GM23248 (cell line): Measurements from ENCODE around the gene TTLL8. TPM values are rescaled to one million over a fixed set of nuclear protein-coding genes. Genes with fewer than 3 reads are reported as not detected.
A peak's percentile ranks its signal among the peaks of the same experiment; 100 is the strongest.

Experiments used
- DNase-seq: peaks from one replicate; pipeline ENCODE4 v3.0.0-alpha.2; 2015
- H2AFZ ChIP-seq: fragments of 200-600 bp; sonication (generic); 2 replicates; pipeline ENCODE4 v1.6.1; 2016; ENCODE audit warnings: antibody characterized with exemption
- H3F3A ChIP-seq: fragments of 200-600 bp; sonication (generic); 2 replicates; pipeline ENCODE4 v1.6.1; 2016; ENCODE audit warnings: mild to moderate bottlenecking, antibody characterized with exemption, mixed run types; ENCODE audit not compliant: insufficient read depth
- H3K27ac ChIP-seq: fragments of 200-600 bp; sonication (generic); 2 replicates; pipeline ENCODE4 v1.5.1; 2016; ENCODE audit warnings: mild to moderate bottlenecking
- H3K27me3 ChIP-seq: fragments of 200-600 bp; sonication (generic); replicated peaks from 2 replicates; pipeline ENCODE4 v1.6.1; 2016; ENCODE audit warnings: mild to moderate bottlenecking; ENCODE audit not compliant: insufficient read depth
- H3K36me3 ChIP-seq: fragments of 200-600 bp; sonication (generic); 2 replicates; pipeline ENCODE4 v1.6.1; 2016; ENCODE audit warnings: low read depth, mild to moderate bottlenecking
- H3K4me1 ChIP-seq: fragments of 200-600 bp; sonication (generic); 2 replicates; pipeline ENCODE4 v1.6.1; 2016; ENCODE audit warnings: mild to moderate bottlenecking; ENCODE audit not compliant: insufficient read depth
- H3K4me2 ChIP-seq: fragments of 200-600 bp; sonication (generic); one replicate; pipeline ENCODE4 v1.6.1; 2016; ENCODE audit warnings: mild to moderate bottlenecking; ENCODE audit not compliant: unreplicated experiment
- H3K4me3 ChIP-seq: fragments of 200-600 bp; sonication (generic); 2 replicates; pipeline ENCODE4 v1.5.1; 2016; ENCODE audit warnings: mild to moderate bottlenecking
- H3K79me2 ChIP-seq: fragments of 200-600 bp; sonication (generic); 2 replicates; pipeline ENCODE4 v1.6.1; 2016; ENCODE audit warnings: mild to moderate bottlenecking; ENCODE audit not compliant: insufficient read depth
- H3K9ac ChIP-seq: fragments of 200-600 bp; sonication (generic); 2 replicates; pipeline ENCODE4 v1.6.1; 2016; ENCODE audit warnings: mild to moderate bottlenecking
- H3K9me2 ChIP-seq: fragments of 200-600 bp; sonication (generic); 2 replicates; pipeline ENCODE4 v1.6.1; 2016; ENCODE audit warnings: mixed run types, mild to moderate bottlenecking, moderate library complexity; ENCODE audit not compliant: insufficient read depth
- H3K9me3 ChIP-seq: fragments of 200-600 bp; sonication (generic); one replicate; pipeline ENCODE4 v1.6.1; 2017; ENCODE audit warnings: low read depth
- H4K20me1 ChIP-seq: fragments of 200-600 bp; sonication (generic); 2 replicates; pipeline ENCODE4 v1.6.0; 2016; ENCODE audit not compliant: insufficient read depth
- EZH2 ChIP-seq: fragments of 200-600 bp; sonication (generic); IDR thresholded peaks from 2 replicates; pipeline ENCODE4 v1.6.1; 2018; ENCODE audit warnings: antibody characterized with exemption, mild to moderate bottlenecking; ENCODE audit not compliant: insufficient read depth, poor library complexity, severe bottlenecking
- EZH2phosphoT487 ChIP-seq: fragments of 200-600 bp; sonication (generic); IDR thresholded peaks from 2 replicates; pipeline ENCODE4 v1.6.1; 2018; ENCODE audit warnings: antibody characterized with exemption, moderate library complexity, mild to moderate bottlenecking, low read depth; ENCODE audit not compliant: insufficient read depth
- WGBS, 2 experiments: methylation state at CpG; one replicate each; pipeline ENCODE4 v1.1.6; 2015 to 2017; ENCODE audit warnings: low lambda C conversion rate in 2 of 2, low coverage in 1 of 2; ENCODE audit errors: missing lambda C conversion rate in 2 of 2; 5-methylcytosine and 5-hydroxymethylcytosine counted together
- in situ Hi-C: fragments of 300-500 bp; cut with MboI; formaldehyde crosslinking; loops from 2 replicates; pipeline ENCODE4 v1.15.0; 2020
- polyA plus RNA-seq: library from polyadenylated mRNA; unstranded; fragments of >200 nt; fragmentation: Nextera tagmentation; extraction: Ambion mirVana; gene quantifications from 2 replicates; pipeline ENCODE4 v1.2.1, GENCODE V29; 2016
- total RNA-seq: library from RNA; depleted of rRNA; stranded (reverse); fragments of >200 nt; shearing (Covaris generic); gene quantifications from 2 replicates; pipeline ENCODE4 v1.2.3, GENCODE V29; 2014

The TTLL8 gene
- total and polyA plus RNA-seq, 2 experiments from 2014 or later = not detected

DNA sequence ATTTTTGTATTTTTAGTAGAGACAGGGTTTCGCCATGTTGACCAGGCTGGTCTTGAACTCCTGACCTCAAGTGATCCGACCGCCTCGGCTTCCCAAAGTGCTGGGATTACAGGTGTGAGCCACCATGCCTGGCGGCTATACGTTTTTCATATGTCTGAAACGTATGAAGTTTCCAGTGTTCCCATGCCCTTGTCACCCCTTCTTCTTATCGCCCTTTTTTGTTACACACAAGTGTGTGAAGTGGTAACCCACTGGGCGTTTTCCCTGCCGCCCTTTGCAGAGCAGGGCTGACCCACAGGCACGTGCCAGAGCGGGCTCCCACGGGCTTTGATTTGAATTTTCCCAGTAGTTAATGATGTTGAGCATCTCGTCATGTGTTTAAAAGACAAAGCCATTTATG is 80.5 kb downstream of the TTLL8 start:
- no peak overlapping the region for H2AFZ ChIP-seq
- no peaks in the 10 kb centered on the region for H3K36me3 ChIP-seq
- no peaks in the 10 kb centered on the region for H3K79me2 ChIP-seq
- no peak overlapping the region for H3K27ac ChIP-seq
- H3K4me2 ChIP-seq = no peak overlapping the region
- H3K9me2 ChIP-seq = no peaks in the 10 kb centered on the region
- no peaks in the 10 kb centered on the region for H4K20me1 ChIP-seq
- in situ Hi-C loops = no loop called here
- H3K27me3 ChIP-seq = 0 out of 2 replicates have a peak, but pooled peaks cover under 1% of the 10 kb centered on the region
- H3F3A ChIP-seq = peaks cover 16% of the 10 kb centered on the region
- DNase-seq = no peak
- H3K4me3 ChIP-seq = no peak overlapping the region
- no peaks in the 10 kb centered on the region for H3K9me3 ChIP-seq
- no peak overlapping the region for H3K9ac ChIP-seq
- no peaks in the 10 kb centered on the region for H3K4me1 ChIP-seq
- WGBS, 2 experiments = 61 to 70% methylated on average over 12 to 14 of the region's 14 CpGs
- TF ChIP-seq EZH2phosphoT487 = no peak
- no peak for TF ChIP-seq EZH2

DNA sequence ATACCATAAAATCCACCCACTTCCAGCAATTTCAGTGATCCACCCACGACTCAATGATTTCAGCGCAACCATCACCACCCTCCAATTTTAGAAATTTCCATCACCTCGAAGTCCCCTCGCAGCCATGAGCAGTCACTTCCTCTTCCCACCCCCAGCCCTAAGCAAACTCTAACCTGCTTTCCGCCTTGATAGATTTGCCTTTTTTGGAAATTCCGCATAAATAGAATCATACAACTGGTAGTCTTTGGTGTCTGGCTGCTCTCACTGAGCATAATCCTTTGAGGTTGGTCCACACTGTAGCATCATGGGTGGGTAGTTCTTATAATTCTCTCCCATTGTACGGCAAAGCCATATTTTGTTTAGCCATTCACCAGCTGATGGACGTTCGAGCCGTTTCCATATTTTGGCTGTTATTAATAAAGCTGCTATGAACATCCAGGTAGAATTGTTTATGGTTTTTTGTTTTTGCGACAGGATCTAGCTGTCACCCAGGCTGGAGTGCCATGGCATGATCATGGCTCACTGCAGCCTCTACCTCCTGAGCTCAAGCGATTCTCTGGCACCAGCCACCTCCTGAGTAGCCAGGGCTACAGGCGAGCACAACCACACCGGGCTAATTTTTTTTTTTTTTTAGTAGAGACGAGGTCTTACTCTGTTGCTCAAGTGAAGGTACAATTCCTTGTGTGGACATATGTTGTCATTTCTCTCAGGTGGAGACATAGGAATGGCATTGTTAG is 81.5 kb downstream of the TTLL8 start:
- TF ChIP-seq EZH2phosphoT487 (no peak), EZH2 (no peak)
- Histone ChIP-seq H3K4me1 (no peaks in the 10 kb centered on the region), H3K9me3 (no peaks in the 10 kb centered on the region)

DNA sequence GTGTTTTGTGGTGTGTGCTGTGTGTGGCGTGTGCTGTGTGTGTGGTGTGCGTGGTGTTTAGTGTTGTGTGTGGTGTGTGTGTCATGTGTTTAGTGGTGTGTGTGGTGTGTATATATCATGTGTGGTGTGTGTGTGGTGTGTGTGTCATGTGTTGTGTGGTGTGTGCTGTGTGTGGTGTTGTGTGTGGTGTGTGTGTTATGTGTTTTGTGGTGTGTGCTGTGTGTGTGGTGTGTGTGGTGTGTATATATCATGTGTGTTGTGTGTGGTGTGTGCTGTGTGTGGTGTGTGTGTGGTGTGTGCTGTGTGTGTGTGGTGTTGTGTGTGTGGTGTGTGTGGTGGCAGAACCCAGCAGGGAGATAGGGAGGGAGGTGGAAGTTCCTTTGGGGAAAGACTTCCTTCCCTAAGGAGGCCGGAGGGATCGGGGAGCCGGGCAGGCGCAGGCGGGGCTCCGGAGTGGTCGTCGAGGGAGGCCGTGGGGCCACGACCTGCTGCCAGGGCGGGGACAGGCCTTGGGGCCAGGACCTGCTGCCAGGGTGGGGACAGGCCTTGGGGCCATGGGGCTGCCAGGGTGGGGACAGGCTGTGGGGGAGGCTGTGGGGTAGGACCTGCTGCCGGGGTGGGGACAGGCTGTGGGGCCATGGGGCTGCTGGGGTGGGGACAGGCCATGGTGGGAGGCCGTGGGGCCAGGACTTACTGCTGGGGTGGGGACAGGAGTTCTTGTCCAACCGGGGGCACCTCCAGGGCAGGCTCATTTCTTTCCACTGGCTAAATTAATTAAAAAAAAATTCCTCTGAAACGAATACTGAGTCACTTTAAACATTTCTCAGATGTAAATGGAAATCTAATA is 82.3 kb downstream of the TTLL8 start:
- H3F3A ChIP-seq = peaks cover 16% of the 10 kb centered on the region
- H3K79me2 ChIP-seq = no peaks in the 10 kb centered on the region
- WGBS, 2 experiments = 9 to 14% methylated on average over 13 to 17 of the region's 17 CpGs
- no peaks in the 10 kb centered on the region for H3K36me3 ChIP-seq
- no peak overlapping the region for H3K4me3 ChIP-seq
- no peak overlapping the region for H2AFZ ChIP-seq
- no peaks in the 10 kb centered on the region for H3K4me1 ChIP-seq
- H3K4me2 ChIP-seq = no peak overlapping the region
- no peaks in the 10 kb centered on the region for H3K9me3 ChIP-seq
- H3K27ac ChIP-seq = no peak overlapping the region
- H3K9ac ChIP-seq = no peak overlapping the region
- DNase-seq = peak; percentile 28
- in situ Hi-C loops = no loop called here
- H4K20me1 ChIP-seq = no peaks in the 10 kb centered on the region
- no peaks in the 10 kb centered on the region for H3K27me3 ChIP-seq
- TF ChIP-seq EZH2 (no peak), EZH2phosphoT487 (no peak)
- no peaks in the 10 kb centered on the region for H3K9me2 ChIP-seq

More for the DNA sequence above, 81.5 kb downstream of the TTLL8 start:
- no peaks in the 10 kb centered on the region for H3K36me3 ChIP-seq
- H3K27ac ChIP-seq = no peak overlapping the region
- DNase-seq = no peak
- H3K79me2 ChIP-seq = no peaks in the 10 kb centered on the region
- no peak overlapping the region for H2AFZ ChIP-seq
- in situ Hi-C loops = no loop called here
- H3F3A ChIP-seq = peaks cover 16% of the 10 kb centered on the region
- H3K27me3 ChIP-seq = no peaks in the 10 kb centered on the region
- no peak overlapping the region for H3K9ac ChIP-seq
- H3K9me2 ChIP-seq = no peaks in the 10 kb centered on the region
- H3K4me3 ChIP-seq = no peak overlapping the region
- WGBS, 2 experiments = 51 to 56% methylated on average over 15 of the region's 15 CpGs
- H3K4me2 ChIP-seq = no peak overlapping the region
- H4K20me1 ChIP-seq = no peaks in the 10 kb centered on the region

DNA sequence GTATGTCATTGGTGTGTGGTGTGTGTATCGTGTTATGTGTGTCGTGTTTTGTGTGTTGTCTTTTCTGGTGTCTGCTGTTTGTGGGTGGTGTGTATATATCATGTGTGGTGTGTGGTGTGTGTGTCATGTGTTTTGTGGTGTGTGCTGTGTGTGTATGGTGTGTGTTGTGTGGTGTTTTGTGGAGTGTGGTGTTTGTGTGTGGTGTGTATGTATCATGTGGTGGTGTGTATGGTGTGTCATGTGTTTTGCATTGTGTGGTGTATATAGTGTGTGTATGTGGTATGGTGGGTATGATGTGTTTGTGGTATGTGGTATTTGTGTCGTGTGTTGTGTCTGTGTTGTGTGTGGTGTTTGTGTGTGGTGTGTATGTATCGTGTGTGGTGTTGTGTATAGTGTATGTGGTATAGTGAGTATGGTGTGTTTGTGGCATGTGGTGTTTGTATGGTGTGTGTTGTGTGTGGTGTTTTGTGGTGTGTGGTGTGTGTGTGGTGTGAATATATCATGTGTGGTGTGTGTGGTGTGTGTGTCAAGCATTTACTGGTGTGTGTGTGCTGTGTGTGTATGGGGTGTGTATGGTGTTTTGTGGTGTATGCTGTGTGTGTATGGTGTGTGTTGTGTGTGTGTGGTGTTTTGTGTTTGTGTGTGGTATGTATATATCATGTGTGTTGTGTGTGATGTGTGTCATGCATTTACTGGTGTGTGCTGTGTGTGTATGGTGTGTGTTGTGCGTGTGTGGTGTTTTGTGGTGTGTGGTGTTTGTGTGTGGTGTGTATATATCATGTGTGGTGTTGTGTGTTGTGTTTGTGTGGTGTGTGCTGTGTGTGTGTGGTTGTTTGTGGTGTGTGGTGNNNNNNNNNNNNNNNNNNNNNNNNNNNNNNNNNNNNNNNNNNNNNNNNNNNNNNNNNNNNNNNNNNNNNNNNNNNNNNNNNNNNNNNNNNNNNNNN is 84.8 kb downstream of the TTLL8 start:
- Histone ChIP-seq H2AFZ (no peak overlapping the region), H3K27me3 (no peaks in the 10 kb centered on the region), H3K79me2 (no peaks in the 10 kb centered on the region), H3K9me2 (no peaks in the 10 kb centered on the region), H4K20me1 (no peaks in the 10 kb centered on the region), H3K9me3 (no peaks in the 10 kb centered on the region), H3K27ac (no peak overlapping the region), H3K4me2 (no peak overlapping the region), H3K4me1 (0 out of 2 replicates have a peak, but pooled peaks cover 3% of the 10 kb centered on the region), H3K36me3 (no peaks in the 10 kb centered on the region), H3K4me3 (no peak overlapping the region), H3F3A (peaks cover 16% of the 10 kb centered on the region), H3K9ac (no peak overlapping the region)
- TF ChIP-seq EZH2 (no peak), EZH2phosphoT487 (no peak)
- no peak for DNase-seq
- in situ Hi-C loops = no loop called here
- 91 to 94% methylated on average over 5 of the region's 5 CpGs for WGBS, 2 experiments
